DOHH2 (cell line): ENCODE measurements around the gene IPO11.

Experiments used
- H3F3A ChIP-seq: fragments of 200-600 bp; sonication (generic), shearing (Covaris generic); 2 replicates; pipeline ENCODE4 v1.6.0; 2016; ENCODE audit warnings: antibody characterized with exemption, mild to moderate bottlenecking; ENCODE audit not compliant: control insufficient read depth, insufficient read depth
- H3K27ac ChIP-seq: fragments of 200-600 bp; sonication (generic); 2 replicates; pipeline ENCODE4 v1.5.1; 2014; ENCODE audit warnings: low read depth, mild to moderate bottlenecking, low read length, moderate library complexity
- H3K27me3 ChIP-seq: fragments of 200-600 bp; sonication (generic); 2 replicates; pipeline ENCODE4 v1.6.1; 2014; ENCODE audit warnings: mild to moderate bottlenecking, low read length, mixed read lengths; ENCODE audit not compliant: control insufficient read depth
- H3K36me3 ChIP-seq: fragments of 200-600 bp; sonication (generic); 2 replicates; pipeline ENCODE4 v1.6.1; 2014; ENCODE audit warnings: mild to moderate bottlenecking, low read length, moderate library complexity, mixed read lengths; ENCODE audit not compliant: control insufficient read depth
- H3K4me1 ChIP-seq: fragments of 200-600 bp; sonication (generic); 2 replicates; pipeline ENCODE4 v1.6.1; 2014; ENCODE audit warnings: mild to moderate bottlenecking, low read length, mixed read lengths; ENCODE audit not compliant: control insufficient read depth
- H3K4me2 ChIP-seq: fragments of 200-600 bp; sonication (generic); 2 replicates; pipeline ENCODE4 v1.6.0; 2014; ENCODE audit warnings: mild to moderate bottlenecking, low read length, moderate library complexity
- H3K4me3 ChIP-seq: fragments of 200-600 bp; sonication (generic); 2 replicates; pipeline ENCODE4 v1.5.1; 2014; ENCODE audit warnings: mild to moderate bottlenecking, low read length, mixed read lengths
- H3K79me2 ChIP-seq: fragments of 200-600 bp; sonication (generic); 2 replicates; pipeline ENCODE4 v1.6.1; 2014; ENCODE audit warnings: mild to moderate bottlenecking, low read length, mixed read lengths; ENCODE audit not compliant: control insufficient read depth
- H3K9me2 ChIP-seq: fragments of 200-600 bp; sonication (generic); replicated peaks from 2 replicates; pipeline ENCODE4 v1.6.1; 2014; ENCODE audit warnings: mild to moderate bottlenecking, low read length, mixed read lengths; ENCODE audit not compliant: control insufficient read depth
- H3K9me3 ChIP-seq: fragments of 200-600 bp; sonication (generic); 2 replicates; pipeline ENCODE4 v1.6.1; 2014; ENCODE audit warnings: antibody characterized with exemption, low read length, mixed read lengths; ENCODE audit not compliant: control insufficient read depth, insufficient read depth
- H4K20me1 ChIP-seq: fragments of 200-600 bp; sonication (generic); 2 replicates; pipeline ENCODE4 v1.6.0; 2014; ENCODE audit warnings: low read depth, mild to moderate bottlenecking, antibody characterized with exemption, low read length, moderate library complexity; ENCODE audit not compliant: control insufficient read depth, insufficient read depth
- CTCF ChIP-seq: fragments of 200-600 bp; sonication (generic); IDR thresholded peaks from one replicate; pipeline ENCODE4 v1.5.1; 2014; ENCODE audit warnings: antibody characterized with exemption, mild to moderate bottlenecking, low read depth, low read length; ENCODE audit not compliant: poor library complexity, severe bottlenecking
- EZH2phosphoT487 ChIP-seq: fragments of 200-600 bp; sonication (generic); IDR thresholded peaks from 2 replicates; pipeline ENCODE4 v1.6.1; 2017; ENCODE audit warnings: borderline replicate concordance, mild to moderate bottlenecking, antibody characterized with exemption, low read length, moderate library complexity, mixed read lengths

Gene IPO11

GRCh38 chr5:62534461-62535236 lies 122.1 kb downstream of the IPO11 start:
- no peak overlapping the region for H3K4me3 ChIP-seq
- H3K9me2 ChIP-seq, result no peaks in the 10 kb centered on the region
- H3K36me3 ChIP-seq, result peaks cover 24% of the 10 kb centered on the region
- H3K27me3 ChIP-seq, result no peaks in the 10 kb centered on the region
- no peaks in the 10 kb centered on the region for H3F3A ChIP-seq
- no peak for TF ChIP-seq EZH2phosphoT487
- TF ChIP-seq CTCF, result no peak
- no peak overlapping the region for H3K27ac ChIP-seq
- H3K4me1 ChIP-seq, result no peaks in the 10 kb centered on the region
- H4K20me1 ChIP-seq, result no peaks in the 10 kb centered on the region
- H3K4me2 ChIP-seq, result no peak overlapping the region
- H3K79me2 ChIP-seq, result no peaks in the 10 kb centered on the region
- no peaks in the 10 kb centered on the region for H3K9me3 ChIP-seq

GRCh38 chr5:62536232-62536631 lies 123.7 kb downstream of the IPO11 start:
- TF ChIP-seq EZH2phosphoT487 (no peak), CTCF (no peak)
- no peaks in the 10 kb centered on the region for H4K20me1 ChIP-seq
- H3K79me2 ChIP-seq, result no peaks in the 10 kb centered on the region
- no peak overlapping the region for H3K4me2 ChIP-seq
- H3K4me3 ChIP-seq, result no peak overlapping the region
- no peaks in the 10 kb centered on the region for H3K9me2 ChIP-seq
- H3K4me1 ChIP-seq, result no peaks in the 10 kb centered on the region
- H3K27ac ChIP-seq, result no peak overlapping the region
- H3K36me3 ChIP-seq, result peaks cover 26% of the 10 kb centered on the region
- no peaks in the 10 kb centered on the region for H3K9me3 ChIP-seq
- H3F3A ChIP-seq, result no peaks in the 10 kb centered on the region
- no peaks in the 10 kb centered on the region for H3K27me3 ChIP-seq

- Histone ChIP-seq H3K27ac (no peak overlapping the region), H3K9me2 (no peaks in the 10 kb centered on the region), H3K36me3 (peaks cover 23% of the 10 kb centered on the region), H3K27me3 (no peaks in the 10 kb centered on the region), H3K79me2 (no peaks in the 10 kb centered on the region), H3K9me3 (no peaks in the 10 kb centered on the region), H3K4me2 (no peak overlapping the region), H3K4me1 (no peaks in the 10 kb centered on the region), H3K4me3 (no peak overlapping the region), H4K20me1 (no peaks in the 10 kb centered on the region), H3F3A (no peaks in the 10 kb centered on the region)
- TF ChIP-seq CTCF, result no peak
- TF ChIP-seq EZH2phosphoT487, result no peak
Measured at GRCh38 chr5:62536783-62537182, 124.2 kb downstream of the IPO11 start.
